Liver (tissue), 3 donors: Measurements from ENCODE around the gene WSCD2.

Experiments used
- FOXA2 ChIP-seq: IDR thresholded peaks from 2 replicates; pipeline ENCODE4 v1.6.1; 2016; ENCODE audit warnings: antibody characterized with exemption
- HNF4A ChIP-seq, 2 donors: conservative IDR thresholded peaks; 2 replicates each; pipeline ENCODE4 v1.6.1; 2016; ENCODE audit warnings: antibody characterized with exemption in 2 of 2, mild to moderate bottlenecking in 2 of 2
- REST ChIP-seq: IDR thresholded peaks from 2 replicates; pipeline ENCODE4 v1.6.1; 2016; ENCODE audit warnings: antibody characterized with exemption, mild to moderate bottlenecking
- SP1 ChIP-seq: IDR thresholded peaks from 2 replicates; pipeline ENCODE4 v1.6.1; 2018; ENCODE audit warnings: antibody characterized with exemption, mild to moderate bottlenecking
- TAF1 ChIP-seq: conservative IDR thresholded peaks from 2 replicates; pipeline ENCODE4 v1.6.1; 2016; ENCODE audit warnings: antibody characterized with exemption, mild to moderate bottlenecking
- YY1 ChIP-seq: IDR thresholded peaks from 2 replicates; pipeline ENCODE4 v1.6.1; 2016; ENCODE audit warnings: antibody characterized with exemption, mild to moderate bottlenecking
- TF ChIP-seq, protein P1 (sequence below): fragments of 150-350 bp; IDR thresholded peaks from 2 replicates; pipeline ENCODE4 v1.5.1; 2017; ENCODE audit warnings: improper control_type of control experiment, low read depth, low read length; ENCODE audit not compliant: missing input control
- donor health status: healthy.
- donor health status: healthy.

- TF ChIP-seq, protein P1, sequence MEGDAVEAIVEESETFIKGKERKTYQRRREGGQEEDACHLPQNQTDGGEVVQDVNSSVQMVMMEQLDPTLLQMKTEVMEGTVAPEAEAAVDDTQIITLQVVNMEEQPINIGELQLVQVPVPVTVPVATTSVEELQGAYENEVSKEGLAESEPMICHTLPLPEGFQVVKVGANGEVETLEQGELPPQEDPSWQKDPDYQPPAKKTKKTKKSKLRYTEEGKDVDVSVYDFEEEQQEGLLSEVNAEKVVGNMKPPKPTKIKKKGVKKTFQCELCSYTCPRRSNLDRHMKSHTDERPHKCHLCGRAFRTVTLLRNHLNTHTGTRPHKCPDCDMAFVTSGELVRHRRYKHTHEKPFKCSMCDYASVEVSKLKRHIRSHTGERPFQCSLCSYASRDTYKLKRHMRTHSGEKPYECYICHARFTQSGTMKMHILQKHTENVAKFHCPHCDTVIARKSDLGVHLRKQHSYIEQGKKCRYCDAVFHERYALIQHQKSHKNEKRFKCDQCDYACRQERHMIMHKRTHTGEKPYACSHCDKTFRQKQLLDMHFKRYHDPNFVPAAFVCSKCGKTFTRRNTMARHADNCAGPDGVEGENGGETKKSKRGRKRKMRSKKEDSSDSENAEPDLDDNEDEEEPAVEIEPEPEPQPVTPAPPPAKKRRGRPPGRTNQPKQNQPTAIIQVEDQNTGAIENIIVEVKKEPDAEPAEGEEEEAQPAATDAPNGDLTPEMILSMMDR: no peak
- TF ChIP-seq FOXA2: no peak
- TF ChIP-seq YY1: no peak
- no peak for TF ChIP-seq REST
- no peak for TF ChIP-seq HNF4A (conservative IDR thresholded peaks at IDR 0.05)
- no peak for TF ChIP-seq SP1
- TF ChIP-seq TAF1: no peak
Measured at GRCh38 chr12:108116254-108116653, 12.8 kb upstream of the WSCD2 start.
